NCI-H2029 treated with DMSO at 0.1 percent for 48 hours (cell line): ENCODE data around the gene SLC3A2.
A peak's percentile ranks its signal among the peaks of the same experiment; 100 is the strongest.

Experiments
- DNase-seq: peaks from one replicate; lab custom pipeline; 2025; lab: John Stamatoyannopoulos, UW

The SLC3A2 gene

DNA sequence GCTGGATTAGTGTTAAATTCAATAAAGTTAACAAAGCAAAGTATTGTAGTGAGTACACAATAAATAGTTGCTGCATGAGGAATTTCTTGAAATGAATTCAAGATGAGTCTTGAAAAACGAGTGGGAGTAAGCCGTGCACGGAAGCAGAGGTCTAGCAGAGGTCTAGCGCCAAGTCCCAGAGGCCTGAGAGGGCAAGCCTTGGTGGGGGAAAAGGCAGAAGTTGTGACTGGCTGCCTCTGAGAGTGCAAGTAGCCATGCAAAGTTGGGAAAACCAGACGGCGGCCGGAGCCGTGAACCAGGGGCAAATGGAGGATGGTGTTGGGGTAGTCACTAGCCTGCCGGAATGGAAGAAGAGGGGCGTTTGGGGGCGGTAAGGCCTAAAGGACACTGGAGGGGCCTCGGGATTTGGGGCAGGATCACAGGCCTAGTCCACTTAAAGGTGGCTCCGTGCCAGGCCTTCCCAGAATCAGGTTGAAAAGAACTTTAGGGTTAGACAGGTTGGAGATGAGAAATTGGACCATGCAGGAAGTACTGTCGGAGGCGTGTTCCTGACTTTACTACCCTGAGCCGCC lies 379 bp upstream of the SLC3A2 start:
- DNase-seq = no peak

DNA sequence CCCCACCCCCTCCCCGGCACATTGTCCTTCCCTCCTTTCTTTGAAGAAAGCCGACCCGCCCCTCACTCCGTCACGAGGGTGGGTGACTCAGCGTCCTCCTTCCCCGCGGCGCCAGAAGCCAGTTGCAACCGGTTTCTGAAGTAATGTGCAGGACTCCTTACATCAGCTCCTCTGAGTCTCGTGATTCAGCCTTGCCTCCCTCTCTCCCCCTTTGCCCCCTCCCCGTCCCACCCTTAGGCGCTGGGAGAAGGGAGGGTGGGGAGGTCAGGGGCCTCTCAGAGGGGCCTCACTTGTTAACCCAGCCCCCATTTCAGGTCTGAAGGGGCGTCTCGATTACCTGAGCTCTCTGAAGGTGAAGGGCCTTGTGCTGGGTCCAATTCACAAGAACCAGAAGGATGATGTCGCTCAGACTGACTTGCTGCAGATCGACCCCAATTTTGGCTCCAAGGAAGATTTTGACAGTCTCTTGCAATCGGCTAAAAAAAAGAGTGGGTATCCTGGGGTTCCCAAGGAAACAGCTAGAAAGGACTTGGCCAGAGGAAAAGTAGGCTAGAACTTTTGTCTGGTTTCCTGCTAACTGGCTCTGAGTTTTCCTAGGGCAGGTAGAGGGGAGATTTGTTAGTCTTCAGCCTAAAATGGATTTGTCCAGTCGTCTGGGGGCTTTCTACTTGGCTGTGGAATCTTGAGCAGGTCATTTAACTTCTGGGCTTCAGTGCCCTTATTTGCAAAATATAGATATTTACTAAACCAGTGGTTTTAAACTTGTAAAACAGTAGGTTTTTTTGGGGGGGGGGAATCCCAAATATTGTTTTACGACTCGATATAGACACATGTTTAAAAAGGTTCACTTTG lies 1.1 kb downstream of the SLC3A2 start:
- no peak for DNase-seq

DNA sequence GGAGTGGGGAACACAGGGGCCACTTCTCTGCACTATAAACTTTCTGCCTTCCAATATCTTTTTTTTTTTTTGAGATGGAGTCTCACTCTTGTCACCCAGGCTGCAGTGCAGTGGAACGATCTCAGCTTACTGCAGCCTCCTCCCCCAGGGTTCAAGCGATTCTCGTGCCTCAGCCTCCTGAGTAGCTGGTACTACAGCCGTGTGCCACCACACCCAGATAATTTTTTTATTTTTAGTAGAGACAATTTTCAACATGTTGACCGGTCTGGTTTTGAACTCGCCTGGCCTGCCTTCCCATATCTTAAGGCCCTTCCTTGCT lies 1.7 kb downstream of the SLC3A2 start:
- DNase-seq = no peak

DNA sequence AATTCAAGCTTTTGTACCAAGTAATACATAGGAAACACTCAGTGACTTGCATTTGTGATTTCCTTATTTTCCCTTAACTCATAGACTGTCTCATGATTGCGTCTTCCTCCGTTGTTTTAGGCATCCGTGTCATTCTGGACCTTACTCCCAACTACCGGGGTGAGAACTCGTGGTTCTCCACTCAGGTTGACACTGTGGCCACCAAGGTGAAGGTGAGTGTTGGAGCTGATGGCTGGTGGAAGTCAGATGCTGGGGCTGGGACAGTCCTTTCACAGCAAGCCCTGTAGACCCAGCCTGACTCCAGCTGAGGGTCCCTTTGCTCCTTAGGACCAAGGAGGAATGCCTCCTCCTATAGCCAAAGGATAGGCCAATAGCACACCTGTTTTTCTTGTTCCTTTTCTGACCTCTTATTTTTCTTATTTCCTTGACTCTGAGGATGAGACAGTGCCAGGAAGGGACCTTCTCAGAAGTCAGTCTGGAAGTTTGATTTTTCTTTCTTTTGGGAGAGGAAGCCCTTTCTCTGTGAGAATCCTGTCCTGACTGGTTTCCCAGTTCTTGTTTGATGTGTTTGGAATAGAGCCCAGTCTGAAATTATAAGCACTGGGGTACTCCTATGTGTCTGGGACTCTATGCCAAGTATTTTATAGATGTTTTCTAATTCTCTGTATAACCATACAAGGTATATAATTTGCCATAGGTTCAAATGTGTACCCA lies 2.2 kb downstream of the SLC3A2 start:
- DNase-seq = no peak

DNA sequence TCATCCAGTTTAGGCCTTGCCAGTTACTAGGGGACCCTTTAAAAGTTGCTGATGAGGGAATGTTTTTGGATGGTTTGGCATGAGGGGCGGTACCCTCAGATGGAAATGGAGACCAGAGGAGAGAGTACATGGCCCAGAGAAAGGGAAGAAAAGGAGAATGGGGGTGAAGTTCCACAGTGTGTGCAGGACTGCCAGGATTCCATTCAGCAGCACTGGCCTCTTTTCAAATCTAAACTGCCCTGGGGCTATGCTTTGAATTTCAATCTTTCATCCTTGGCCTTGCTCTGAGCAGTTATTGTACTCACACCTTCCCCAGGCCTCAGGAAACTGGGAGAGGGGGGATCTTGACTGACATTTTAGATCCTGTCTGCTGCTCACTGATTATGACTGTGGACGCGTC lies 3.0 kb downstream of the SLC3A2 start:
- no peak for DNase-seq

DNA sequence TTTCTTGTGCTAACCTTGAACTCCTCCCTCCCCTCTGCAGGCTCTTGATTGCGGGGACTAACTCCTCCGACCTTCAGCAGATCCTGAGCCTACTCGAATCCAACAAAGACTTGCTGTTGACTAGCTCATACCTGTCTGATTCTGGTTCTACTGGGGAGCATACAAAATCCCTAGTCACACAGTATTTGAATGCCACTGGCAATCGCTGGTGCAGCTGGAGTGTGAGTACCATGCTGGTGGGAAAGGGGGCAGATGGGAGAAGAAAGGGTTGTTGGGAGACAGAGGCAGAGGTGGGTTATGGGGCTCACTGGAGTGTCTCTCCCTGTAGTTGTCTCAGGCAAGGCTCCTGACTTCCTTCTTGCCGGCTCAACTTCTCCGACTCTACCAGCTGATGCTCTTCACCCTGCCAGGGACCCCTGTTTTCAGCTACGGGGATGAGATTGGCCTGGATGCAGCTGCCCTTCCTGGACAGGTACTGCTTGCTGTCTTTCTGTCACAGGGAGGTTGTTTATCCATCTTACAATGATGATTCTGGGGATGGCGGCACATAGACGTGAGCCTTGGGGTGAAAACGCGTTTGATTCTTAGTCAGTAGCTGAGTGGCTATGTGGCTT lies 4.5 kb downstream of the SLC3A2 start:
- no peak for DNase-seq

DNA sequence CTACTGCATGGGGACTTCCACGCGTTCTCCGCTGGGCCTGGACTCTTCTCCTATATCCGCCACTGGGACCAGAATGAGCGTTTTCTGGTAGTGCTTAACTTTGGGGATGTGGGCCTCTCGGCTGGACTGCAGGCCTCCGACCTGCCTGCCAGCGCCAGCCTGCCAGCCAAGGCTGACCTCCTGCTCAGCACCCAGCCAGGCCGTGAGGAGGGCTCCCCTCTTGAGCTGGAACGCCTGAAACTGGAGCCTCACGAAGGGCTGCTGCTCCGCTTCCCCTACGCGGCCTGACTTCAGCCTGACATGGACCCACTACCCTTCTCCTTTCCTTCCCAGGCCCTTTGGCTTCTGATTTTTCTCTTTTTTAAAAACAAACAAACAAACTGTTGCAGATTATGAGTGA lies 7.7 kb downstream of the SLC3A2 start:
- no peak for DNase-seq

DNA sequence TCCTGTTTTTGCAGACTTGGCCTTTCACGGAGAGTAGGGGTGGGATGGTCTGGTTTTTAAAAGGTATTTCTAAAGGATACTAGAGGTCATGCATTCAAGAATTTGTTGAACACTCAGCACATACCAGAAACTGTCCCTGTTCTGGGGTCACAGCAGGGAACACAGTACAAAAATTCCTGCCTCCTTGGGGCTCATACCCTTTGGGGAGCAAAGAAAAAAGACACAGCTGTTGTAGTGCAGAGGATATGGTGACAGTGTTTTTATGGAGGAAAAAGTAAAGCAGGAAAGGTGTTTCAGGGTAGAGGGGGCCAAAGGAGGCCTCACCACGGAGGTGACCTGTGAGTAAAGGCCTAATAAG lies 8.4 kb downstream of the SLC3A2 start:
- no peak for DNase-seq

DNA sequence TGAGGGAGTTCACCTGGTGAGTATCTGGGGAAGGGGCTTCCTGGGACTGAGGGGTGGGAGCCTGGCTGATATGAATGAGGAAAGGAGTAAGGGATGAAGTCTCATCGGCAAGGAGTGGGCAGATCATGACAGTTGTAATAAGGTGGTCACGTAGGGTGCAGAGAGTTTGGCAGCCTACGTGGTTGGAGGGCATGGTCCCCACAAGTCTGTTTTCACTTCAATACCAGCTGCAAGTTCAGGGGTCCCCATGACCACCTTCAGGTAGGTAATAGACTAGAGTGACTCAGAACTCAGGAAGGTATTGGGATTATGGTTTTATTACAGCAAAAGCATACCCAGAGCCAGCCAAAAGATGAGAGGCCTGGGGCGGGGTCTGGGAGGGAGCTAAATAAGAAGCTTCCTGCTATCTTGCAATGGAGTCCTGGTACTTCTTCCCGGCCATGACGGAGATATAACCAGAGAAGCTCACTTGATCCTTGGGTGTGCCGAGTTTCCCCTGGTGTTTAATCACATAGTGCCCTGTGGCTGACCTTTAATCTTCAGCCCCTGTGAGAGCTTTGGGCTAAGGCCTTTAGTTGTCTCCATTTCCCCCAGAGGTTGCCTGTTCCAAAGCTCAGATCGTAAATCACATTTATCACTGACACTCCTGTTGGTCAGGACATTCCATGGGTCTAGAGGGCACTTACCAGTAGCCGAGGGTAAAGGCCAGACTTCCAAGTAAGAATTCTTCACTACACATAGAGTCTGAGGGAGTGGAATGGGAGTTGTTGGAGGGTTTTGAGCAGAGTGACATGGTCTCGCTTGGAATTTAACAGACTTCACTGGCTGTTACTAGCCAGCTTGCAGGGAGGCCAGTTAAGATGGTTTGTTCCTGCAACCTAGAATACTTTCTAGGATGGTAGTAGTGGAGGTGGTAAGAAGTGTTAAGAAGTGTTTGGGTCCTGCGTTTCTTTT lies 9.1 kb downstream of the SLC3A2 start:
- no peak for DNase-seq

DNA sequence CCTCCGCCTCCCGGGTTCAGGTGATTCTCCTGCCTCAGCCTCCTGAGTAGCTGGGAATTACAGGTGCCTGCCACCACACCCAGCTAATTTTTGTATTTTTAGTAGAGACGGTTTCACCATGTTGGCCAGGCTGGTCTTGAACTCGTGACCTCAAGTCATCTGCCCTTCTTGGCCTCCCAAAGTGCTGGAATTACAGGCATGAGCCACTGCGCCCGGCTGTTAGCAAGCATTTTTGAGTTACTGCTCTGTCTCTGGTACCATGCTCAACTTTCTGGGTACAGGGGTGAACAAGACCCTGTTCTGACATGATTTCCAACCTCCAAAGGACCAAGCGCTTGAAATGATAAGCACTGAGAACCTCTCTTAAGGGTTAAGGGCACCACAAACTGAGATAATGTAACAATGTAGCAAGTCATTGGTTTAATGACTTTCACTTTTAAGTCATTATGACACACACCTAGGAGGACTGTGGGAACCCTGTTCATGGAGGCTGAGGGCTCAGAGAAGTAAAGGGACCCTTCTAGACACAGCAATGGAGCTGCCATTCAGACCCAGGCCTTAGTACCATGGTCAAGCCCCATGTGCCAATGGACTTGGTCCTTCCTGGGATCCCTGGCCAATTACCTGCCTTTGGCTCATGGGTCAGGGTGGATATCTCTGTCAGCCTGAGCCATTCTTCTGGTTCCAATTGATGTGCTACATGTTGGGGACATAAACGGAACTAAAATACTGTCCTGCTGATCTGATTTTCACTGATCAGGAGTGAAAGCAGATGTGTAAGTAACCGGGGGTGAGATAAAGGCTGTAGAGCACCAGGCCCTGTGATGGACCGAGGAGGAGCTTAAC lies 11.6 kb downstream of the SLC3A2 start:
- no peak for DNase-seq

DNA sequence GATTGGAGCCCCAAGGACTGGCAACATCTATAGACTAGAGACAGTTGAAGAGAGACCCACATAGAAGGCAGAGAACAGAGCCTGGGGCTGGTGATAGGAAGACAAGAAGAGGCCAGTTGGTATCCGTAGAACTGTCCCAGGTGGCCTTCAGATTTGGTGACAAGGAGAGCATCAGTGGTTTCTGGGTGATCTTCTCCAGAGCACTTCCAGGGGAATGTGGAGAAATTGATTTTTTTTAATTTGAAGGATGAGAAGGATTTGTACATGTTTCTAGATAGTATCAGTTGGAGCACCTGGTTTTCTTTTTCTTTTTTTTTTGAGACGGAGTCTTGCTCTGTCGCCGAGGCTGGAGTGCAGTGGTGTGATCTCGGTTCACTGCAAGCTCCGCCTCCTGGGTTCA lies 14.8 kb downstream of the SLC3A2 start:
- DNase-seq = no peak

DNA sequence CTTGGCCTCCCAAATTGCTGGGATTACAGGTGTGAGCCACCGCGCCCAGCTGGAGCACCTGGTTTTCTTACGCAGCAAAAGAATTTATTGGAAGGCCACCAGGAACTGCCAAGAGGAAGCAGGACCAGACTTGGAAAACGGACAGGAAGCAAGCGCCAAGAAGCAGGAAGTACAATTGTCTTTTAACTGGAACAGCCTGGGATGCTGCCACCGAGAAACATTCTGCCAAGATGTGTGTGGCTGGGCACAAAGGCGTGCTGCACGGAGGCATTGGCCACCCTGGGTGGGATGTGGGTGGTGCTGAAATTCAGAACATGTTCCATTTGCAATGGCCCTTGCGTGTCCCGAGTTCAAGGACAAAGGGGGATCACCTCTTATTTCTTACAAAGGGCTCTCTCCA lies 15.4 kb downstream of the SLC3A2 start:
- no peak for DNase-seq

DNA sequence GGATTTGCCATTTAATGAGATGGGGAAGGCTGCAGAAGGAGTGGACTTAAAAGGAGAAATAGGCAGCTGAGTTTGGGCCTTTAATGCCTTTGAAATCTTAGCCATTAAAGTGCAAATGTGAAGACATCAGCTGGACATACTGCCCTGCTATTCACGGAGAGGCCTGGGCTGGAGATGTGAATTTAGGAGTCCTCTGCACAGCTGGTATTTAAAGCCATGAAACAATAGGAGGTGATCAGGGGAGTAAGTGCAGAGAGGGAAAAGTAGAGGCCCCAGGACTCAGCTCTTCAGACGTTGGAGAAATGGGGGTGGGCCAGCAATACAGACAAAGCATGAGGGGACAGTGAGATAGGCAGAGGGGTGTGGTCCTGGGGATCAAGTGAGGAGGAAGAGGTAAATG lies 16.6 kb downstream of the SLC3A2 start:
- DNase-seq = no peak

DNA sequence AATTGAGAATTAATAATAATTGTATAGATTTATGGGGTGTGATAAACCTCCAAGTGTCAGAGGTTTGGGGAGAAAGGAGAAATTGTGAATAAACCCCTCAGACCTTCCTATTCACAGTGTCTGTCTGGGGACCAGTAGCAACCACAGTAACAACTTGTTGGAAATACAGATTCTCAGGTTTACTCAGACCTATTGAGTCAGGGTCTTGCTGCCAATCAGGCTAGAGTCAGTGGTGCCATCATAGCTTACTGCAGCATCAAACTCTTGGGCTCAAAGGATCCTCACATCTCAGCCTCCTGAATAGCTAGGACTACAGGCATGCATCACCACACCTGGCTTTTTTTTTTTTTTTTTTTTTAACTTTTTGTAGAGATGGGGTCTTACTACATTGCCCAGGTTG lies 17.3 kb downstream of the SLC3A2 start:
- DNase-seq = no peak

DNA sequence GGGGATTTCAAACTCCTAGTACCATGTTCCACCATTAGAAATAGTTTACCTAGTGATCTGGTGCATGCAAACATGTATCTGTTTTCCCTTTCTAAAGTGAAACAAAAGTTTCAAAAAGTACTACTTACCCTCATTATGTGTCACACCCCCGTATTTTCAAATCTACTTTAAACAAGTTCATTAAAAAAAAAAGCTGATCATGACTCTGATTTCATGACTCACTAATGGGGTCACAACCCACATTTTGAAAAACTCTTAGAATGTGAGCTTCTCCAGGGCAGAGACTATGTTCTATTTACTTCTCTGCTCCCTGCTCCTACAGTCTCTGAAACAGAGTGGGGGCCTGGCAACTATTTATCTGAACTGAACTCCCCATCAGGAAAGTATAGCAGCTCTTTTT lies 22.2 kb downstream of the SLC3A2 start:
- no peak for DNase-seq

DNA sequence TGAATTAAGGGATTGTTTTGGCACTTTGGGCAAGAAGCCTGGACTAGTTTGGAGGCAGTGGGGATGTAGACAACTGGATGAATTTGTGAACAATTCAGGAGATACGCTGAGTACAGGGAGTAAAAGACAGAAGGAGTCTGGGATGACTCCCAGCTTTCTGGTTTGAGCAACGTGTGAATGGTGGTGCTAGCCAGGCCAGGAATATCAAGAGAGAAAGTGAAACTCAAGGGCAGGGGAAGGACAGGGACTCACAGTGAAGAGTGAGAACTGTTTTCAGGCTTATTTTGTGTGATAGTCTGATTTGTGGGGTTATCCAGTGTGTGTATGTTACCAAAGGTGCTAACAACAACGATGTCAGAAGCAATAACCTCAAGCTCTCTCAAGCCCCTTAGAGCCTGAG lies 24.6 kb downstream of the SLC3A2 start:
- DNase-seq = no peak

DNA sequence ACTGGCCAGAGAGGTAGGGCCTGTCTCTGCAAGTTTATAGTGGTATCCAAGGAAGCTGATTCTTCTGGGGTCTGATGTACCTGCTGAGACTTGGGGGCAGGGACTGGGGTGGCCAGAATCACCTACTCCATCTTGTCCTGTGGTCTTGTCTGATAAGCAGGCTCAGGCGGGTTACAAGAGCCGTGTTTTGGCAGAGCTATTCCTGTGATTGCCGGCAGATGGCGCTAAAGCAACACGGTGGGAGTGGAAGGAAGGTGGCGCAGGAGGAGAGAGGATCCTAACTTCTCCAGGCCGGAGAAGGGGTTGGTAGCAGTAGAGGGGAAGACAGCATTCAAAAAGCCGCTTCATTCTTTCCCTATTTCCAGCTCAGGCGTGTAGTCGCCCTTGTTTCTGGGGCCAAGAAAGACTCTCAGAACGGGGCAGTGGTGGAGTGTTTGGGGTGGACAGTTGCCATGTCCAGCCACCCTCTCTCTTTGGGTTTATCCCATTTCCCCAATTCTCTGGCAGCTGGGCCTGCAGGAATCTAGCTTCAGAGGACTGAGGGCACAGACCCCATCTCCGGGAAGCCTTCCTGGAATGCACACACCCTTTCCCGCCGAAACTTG lies 25.3 kb downstream of the SLC3A2 start:
- DNase-seq = peak; percentile 58

DNA sequence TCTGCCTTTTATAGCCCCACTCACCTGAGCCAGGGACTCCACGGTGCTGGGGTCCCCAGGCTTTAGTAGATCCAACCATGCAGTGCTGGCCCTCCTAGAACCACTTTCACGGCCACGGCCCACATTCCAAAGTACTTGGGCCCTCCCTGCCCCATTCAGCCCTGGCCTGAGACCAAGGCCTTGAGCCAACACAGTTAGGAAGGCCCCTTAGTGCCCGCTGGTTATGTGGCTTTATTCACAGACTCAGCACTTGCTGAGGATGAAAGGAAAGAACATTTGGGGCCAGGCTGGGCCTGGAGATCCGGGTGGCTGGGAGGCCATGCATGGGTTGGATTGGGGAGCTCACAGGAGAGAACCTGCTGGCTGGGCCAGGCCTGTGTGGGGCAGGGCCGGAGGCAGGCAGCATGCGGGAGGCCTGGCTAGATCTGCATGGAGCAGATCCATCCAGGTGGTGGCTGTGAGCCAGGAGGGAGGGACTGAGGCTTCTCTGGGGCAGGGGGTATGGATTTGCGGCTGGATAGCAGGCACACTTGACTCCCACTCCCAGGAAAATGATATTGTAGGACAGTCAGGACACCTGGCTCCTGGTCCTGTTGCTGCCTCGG lies 27.9 kb downstream of the SLC3A2 start:
- no peak for DNase-seq

DNA sequence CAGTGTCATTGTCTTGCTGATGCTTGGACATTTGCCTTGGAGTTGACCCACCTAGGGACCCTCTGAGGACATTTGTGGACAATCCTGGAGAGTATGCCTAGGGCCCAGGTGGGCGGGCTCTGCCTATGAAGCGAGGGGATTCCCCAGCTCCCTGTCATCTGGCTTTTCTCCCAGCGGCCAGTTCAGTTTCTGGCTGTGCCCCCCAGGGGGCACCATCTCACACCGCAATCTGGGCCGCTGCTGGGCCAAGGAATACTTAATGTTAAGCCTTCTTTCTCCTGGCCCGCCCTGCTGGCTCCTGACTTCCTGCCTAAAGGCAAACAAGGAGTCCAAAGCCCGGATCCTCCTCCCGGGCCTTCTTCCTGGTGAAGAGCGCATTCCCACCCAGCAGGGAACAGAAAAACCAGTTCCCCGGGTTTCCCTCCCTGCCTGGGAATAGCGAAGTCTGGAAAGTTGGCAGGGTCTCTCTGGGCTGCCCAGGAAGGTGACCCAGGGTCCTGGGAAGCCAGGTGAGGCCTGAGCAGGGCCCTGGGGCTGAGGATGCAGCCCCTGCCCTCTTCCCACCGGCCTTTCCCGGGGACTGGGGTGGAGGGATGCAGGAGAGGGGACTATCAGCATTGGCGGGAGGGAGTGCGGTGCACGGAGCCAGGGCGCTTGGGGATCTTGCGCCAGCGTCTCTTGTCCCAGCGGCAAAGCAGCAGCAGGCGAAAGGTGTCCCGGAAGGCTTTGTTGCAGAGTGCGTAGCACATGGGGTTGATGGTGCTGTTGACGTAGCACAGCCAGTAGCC lies 28.6 kb downstream of the SLC3A2 start:
- peak; percentile 68 for DNase-seq
